ENCODE data around the gene C1D.
"Not testable (repeated sequence)": the region's sequence is repeated elsewhere in the genome, so short reads cannot be mapped to it uniquely, and the experiment has no call there.

The C1D gene, protein sequence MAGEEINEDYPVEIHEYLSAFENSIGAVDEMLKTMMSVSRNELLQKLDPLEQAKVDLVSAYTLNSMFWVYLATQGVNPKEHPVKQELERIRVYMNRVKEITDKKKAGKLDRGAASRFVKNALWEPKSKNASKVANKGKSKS

DNA sequence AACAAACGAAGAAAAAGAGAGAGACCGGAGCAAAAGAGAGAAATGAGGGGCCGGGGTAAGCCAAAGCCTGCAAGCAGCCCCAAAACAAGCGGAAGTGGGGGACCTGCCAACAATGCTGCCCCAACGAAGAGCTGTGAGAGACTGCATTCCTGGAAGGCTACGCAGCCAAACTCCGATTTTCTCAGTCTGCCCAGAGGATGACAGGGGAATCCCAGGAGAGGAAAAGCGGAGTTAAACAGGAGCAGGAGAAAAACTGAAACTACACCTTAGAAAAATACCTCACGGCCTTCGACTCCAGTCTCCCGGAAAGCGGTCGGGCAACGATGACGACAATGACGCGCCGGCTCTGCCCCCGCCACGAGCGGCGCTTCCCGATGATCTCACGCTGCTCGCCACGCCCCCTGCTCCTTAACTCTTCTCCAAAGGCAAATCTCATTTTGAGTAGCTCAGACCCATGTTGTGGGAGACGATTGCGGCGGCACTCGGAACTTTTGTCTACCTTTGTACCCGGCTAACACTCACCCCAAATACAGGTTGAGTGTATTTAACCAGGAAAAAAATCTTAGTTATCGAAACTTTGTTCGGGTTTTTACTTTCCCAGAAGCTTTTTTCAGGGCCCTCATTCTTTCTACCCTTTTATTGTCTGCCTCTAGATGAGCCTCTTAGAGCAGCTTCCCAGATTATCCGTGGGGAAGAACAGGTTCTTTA lies at the start of gene C1D:
Gene C1D, minus strand, starts transcription at position 325 of the 708 bp plus-strand sequence. CDS start 15,694 bp downstream, outside the sequence.
- DNase-seq: peak; percentile 80

DNA sequence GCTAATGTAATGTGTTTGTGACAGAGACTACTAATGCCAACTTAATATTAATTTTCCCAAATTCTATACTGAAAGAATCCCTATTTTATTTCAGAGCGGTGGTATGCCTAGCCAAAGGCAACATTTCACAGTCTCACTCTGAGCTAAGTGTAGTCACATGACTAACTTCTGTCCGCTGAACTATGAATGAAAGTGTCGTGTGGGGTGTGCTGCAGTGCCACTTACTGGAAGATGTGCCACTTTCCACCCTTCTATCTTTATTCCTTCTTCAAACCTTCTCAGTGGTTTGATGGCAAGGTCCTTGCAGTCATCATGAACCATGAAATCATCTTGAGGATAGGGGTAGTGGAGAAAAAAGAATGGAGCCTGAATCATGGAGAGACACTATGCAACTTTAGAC lies 47.3 kb upstream of the C1D start:
- DNase-seq: no peak

DNA sequence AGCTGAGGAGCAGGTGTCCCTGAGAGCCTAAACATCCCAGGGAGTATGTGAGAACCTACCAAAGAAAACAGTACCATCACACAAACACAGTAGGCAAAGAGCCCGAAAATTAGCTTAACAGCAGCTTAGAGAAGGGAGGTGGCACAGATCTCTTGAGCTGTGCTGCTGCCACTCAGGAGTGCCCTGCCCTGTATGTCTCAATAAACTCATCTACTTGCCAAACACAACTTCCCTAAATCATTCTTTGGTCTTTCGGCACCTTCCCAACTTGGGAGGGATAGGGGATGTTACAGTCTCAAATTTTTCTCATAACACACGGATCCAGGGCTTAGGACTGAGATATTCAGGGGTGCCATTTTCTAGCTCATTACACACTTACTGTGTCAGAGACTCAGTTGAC lies 45.3 kb upstream of the C1D start:
- no peak for DNase-seq

DNA sequence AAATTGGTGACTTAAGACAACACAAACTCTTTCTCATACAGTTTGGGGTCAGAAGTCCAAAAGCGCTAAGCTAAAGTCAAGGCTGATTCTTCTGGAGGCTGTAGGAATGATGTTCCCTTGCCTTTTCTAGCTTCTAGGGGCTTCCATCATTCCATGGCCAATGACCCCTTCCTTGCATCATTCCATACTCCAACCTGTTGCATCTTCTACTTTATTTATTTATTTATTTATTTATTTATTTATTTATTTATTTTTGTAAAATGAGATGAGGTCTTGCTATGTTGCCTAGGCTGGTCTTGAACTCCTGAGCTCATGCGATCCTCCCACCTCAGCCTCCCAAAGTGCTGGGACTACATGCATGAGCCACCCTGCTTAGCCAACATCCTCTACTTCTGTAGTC lies 44.7 kb upstream of the C1D start:
- no peak for DNase-seq

DNA sequence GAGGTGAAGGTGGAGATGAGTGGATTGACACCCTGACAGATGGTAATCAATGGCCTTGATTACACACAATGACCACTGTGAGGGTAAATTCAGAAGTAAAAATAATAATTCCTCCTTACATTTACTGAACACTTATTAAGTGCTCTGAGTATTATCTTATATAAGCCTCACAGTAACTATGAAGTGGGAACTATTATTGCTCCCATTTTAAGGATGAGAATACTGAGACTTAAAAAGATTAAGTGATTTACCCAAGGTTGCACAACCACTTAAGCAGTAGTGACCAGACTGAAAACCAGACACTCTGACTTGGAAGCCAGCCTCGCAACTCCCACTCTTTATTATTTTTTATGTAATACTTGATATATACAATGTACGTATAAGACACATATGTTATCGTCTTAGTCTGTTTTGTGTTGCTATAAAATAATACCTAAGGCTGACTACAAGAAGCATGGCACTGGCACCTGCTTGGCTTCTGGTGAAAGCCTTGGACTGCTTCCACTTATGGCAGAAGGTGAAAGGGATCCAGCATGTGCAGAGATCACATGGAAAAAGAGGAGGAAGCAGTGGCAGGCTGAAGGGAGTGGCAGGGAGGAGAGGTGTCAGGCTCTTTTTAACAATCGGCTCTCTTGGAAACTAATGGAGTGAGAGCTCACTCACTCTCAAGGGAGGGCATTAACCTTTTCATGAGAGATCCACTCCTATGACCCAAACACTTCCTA lies 41.5 kb upstream of the C1D start:
- no peak for DNase-seq

DNA sequence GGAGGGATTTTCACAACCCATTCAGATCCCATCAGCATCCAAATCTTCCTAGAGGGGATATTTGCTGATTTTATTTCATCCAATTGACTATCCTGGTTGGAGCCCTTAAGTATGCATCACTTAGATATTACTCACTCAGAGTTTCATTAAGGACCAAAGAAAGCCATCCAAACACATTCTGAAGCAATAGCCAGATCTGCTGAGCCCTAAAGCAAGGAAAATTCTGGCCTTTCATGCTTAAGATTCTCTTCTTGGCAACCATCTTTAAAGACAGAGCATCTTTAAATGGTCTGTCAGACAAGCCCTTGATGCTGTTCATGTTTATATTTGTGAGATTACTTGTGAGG lies 40.9 kb upstream of the C1D start:
- no peak for DNase-seq

DNA sequence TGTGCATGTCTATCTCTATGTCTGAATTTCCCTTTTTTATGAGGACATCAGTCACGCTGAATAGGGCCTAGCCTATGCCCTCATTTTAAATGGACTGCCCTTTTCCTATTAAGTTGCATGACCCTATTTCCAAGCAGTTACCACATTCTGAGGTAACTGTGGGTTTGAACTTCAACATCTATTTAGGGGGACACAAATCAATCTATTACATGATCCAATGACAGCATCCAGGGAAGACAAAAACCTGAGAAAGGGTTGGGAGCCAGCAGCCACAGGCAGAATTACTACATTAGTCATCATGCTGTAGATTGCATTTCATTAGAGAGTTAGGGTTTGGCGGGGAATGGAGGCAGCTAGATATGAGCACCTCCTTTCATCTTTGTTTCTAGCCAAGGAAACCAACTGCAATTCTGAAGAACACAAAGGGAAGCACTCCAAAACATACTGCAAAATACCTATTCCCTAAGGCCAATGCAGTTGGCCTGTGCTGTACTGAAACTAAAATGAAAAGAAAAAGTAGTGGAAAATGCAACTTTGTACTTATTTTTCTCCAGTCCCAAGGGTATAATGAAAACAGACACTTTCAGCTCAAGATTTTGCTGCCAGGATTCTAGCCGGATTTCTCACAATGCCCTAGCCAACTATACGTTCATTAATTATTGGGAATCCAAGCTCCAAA lies 40.4 kb upstream of the C1D start:
- no peak for DNase-seq

DNA sequence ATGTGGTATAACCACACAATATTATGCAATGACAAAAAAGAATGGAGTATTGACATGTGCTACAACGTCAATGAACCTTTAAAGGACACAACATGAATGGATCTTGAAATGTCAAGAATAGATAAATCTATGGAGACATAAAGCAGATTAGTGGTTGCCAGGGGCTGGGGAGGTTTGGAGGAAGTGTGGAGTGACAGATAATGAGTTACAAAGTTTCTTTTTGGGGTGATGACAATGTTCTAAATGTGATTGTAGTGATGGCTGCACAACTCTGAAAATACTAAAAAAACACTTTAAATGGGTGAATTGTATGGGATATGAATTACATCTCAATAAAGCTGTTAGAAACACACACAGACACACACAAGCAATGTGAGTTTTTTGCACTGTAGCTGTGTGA lies 37.4 kb upstream of the C1D start:
- DNase-seq: no peak

DNA sequence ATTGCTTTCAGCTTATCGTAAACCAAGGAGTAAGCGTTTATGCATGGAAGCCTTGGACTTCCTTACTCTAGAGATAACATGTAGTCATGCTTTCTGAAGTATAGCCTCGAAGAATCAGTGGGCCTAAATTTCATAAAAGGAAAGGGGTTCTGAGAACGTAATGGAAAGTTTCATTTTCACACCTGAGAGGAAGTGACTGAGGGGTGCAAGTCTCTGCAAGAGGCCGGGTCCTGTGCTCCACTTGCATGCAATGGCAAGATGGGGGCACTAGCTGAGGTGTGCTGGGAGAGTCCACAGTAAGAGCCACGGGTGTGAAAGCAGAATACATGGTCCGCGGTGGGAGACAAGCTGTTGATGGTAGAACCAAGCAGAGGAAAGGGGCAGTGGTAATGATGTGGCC lies 36.5 kb upstream of the C1D start:
- no peak for DNase-seq

DNA sequence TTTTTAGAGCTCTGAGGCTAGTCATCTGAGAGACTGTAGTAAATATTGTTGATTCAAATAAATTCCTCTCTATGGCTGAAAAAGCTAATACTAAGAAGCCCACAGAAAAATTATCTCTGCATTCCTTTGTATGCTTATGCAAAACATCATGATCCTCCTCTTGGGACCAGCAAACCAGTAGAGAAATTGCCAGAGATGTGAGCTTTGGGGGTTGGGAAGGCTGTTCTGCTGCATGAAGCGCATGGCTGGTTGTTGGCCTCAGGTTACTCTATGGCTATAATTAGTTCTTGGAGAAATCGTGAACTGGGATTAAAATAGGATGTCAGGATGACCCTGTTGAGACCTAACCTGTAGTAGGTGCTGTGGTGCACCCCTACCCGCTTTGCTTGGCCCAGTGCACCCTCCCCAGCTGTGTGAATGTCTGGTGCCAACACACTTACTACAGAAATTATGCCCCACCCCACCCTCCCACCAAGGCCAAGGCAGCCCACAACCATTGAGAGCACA lies 35.5 kb upstream of the C1D start:
- no peak for DNase-seq

DNA sequence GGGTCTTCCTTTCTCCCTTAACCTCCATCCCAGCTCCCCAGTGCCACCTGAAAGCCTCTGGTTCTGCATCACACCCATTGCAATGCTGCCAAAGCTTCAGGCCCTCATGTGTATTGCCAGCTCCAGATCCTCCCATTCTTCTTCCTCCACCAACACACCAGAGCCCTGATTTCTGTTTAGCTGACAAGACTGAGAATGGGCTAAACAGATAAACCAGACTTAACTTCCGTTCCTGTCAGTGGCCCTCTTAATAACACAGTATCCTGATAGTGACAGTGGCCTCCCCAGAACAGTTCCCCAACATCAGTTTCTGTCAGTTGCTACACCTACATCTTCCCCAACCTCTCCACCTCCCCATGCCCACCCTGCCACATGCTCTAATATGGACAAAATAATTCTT lies 31.3 kb upstream of the C1D start:
- no peak for DNase-seq

DNA sequence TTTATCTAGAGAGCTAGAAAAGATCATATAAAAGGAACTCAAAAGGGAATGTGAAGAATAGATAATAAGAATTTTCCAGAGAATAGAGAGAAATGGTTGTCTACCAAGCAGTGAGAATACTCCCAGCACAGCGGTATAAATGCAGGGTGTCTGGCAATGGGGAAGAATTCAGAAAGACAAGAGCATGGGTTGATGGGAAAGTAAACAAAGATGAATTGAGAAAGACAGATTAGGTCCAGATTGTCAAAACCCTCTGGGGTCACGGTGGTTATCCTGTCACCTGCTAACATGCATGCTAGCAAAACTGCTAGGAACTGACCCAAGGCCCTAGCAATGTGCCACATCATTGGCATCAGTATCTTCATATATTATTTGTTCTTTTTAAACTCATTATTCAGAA lies 30.8 kb upstream of the C1D start:
- DNase-seq: no peak

DNA sequence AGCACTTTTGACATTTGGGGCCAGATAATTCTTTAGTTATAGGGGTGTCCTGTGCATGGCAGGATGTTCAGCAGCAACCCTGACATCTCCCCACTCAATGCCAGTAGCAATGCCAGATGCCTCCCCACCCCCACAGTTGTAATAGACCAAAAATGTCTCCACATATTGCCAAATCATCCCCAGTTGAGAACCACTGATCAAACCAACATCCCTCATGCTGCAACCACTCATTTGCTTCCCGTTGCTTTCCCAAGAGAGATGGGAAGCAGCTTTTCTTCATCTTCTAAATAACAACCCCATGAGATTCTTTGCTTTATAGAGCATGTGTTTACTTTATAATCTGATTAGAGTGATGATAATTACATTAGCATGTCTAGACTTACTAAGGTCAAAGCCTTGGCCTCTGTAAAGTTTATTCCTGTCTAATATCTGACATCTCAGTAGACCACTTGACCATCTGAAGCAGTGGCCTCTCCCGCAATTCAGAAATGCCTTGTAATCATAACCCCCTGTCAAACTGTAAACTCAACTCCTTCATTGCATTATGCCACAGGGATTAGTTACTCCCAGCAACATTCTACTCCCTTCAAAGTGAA lies 28.7 kb upstream of the C1D start:
- no peak for DNase-seq

DNA sequence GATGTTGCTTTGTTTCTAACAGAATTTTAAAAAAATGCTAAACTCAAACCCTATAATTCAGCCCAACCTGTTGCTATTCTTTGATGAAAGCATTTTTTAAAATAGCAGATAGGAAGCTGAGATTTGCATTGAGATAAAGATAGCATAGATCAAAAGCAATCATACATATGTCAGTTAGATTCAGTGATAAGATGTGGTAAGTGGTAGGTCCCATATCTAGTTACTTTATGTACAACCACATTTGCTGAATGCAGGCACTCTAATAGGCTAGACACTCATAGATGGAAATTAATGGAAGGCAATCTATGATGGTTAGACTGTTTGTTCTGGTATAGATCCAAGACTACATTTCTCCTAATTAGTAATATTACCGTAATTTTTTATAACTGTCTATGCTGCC lies 27.2 kb upstream of the C1D start:
- no peak for DNase-seq

DNA sequence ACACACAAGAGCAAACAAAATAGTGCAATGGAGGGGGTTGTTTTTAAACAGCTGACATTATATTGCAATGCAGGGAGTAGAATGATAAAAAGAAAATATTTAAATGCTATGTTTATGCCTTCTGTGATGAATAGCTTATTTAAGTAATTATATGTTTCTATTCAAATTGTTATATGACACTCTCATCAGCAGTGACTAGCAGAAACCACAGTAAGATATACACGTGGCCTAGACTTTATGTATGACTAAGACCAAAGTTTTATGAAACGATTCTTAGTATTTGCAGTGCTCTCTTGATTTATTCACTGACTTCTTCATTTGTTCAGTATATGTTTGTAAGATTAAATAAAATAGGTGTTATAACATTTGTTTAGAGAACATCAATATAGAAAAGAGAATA lies 26.1 kb upstream of the C1D start:
- DNase-seq: no peak

DNA sequence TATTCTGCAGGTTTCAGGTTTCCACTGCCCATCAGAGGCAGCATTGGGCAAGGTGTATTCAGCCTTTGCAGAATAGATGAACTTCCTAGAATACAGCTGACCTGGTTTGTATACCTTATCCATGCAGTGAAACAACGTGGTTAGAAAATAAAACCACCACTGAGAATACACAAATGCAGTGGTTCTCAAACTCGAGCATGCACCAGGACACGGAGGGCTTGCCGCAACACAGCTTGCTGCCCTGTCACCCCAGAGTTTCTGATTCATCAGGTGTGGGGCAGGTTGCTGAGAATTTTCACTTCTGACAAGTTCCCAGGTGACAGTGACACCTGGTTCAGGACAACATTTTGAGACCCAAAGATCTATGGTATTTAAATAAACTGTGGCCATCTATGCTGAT lies 23.4 kb upstream of the C1D start:
- no peak for DNase-seq

DNA sequence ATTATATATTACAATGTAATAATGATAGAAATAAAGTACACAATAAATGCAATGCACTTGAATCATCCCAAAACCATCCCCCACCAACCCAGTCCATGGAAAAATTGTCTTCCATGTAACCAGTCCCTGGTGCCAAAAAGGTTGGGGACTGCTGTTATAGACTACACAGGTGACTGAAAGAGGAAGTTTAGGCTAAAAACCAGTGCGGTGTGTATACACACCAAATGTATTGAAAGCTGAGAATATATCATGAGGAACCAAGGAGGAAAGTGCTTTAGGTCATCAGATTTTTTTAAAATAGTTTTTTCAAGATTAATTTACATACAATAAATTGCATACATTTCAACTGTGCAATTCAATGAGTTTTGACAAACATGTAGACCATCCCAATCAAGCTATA lies 20.5 kb upstream of the C1D start:
- no peak for DNase-seq

DNA sequence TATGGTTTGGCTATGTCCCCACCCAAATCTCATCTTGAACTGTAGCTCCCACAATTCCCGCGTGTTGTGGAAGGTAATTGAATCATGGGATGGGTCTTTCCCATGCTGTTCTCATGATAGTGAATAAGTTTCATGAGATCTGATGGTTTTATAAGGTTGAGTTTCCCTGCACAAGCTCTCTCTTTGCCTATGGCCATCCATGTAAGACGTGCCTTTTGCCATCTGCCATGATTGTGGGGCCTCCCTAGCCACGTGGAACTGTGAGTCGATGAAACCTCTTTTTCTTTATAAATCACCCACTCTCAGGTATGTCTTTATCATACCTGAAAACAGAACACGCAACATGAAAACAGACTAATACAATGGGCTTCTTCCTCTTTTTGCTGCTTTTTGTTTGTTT lies 11.2 kb upstream of the C1D start:
- no peak for DNase-seq

DNA sequence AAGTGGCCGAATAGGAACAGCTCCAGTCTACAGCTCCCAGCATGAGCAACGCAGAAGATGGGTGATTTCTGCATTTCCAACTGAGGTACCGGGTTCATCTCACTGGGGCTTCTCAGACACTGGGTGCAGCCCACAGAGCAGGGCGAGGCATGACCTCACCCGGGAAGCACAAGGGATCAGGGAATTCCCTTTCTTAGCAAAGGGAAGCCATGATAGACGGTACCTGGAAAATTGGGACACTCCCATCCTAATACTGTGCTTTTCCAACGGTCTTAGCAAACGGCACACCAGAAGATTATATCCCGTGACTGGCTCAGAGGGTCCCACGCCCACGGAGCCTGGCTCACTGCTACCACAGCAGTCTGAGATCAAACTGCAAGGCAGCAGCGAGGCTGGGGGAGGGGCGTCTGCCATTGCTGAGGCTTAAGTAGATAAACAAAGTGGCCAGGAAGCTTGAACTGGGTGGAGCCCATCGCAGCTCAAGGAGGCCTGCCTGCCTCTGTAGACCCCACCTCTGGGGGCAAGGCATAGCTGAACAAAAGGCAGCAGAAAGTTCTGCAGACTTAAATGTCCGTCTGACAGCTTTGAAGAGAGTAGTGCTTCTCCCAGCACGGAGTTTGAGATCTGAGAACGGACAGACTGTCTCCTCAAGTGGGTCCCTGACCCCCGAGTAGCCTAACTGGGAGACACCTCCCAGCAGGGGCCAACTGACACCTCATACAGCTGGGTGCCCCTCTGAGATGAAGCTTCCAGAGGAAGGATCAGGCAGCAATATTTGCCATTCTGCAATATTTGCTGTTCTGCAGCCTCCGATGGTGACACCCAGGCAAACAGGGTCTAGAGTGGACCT lies 1.2 kb upstream of the C1D start:
- DNase-seq: not testable (repeated sequence)

DNA sequence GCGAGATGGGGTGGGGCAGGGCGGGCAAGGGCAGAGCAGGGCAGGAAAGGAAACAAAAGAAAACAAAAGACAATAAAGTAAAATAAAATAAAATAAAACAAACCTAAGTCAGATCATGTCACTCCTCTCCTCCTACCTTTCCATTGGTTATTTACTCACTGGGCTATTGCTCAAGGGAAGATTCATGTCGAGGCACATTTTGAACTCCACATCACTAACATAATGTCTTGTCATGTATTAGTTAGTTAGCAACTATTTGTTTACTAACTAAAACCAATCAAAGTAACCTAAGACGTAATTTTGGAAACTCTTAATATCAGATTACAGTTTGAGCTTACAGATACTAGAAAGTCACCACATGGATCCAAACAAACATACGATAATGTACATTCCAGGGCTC lies 2.2 kb downstream of the C1D start:
- no peak for DNase-seq

DNA sequence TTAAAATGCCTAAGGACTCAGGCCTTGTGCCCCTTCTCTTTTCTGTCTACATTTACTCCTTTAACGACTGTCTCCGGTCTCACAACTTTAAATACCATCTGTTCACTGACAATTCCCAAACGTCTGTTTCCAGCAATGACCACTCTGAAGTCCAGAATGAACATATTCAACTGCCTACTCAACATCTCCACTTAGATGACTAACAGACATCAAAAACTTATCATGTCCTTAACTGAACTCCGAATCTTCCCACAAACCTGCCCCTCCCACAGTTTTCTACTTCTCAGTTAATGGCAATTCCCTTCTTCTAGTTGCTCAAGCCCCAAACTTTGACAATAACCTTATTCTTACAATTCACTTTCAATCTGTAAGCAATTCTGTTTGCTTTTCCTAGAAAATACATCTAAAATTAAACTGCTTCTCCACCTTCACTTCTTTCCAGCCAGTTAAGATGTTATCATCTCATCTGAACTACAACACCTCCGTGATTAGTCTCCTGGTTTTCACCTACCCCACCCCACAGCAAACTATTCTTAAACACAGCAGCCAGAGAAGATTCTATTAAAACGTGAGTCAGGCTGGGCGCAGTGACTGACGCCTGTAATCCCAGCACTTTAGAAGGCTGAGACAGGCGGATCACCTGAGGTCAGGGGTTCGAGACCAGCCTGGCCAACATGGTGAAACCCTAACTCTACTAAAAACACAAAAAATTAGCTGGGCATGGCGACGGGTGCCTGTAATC lies 2.8 kb downstream of the C1D start:
- DNase-seq: no peak

Measured in NCI-H1092 (cell line).